NCI-H1105 treated with DMSO at 0.1 percent for 48 hours (cell line): Measurements from ENCODE around the gene SUFU.

Experiments used
- DNase-seq: peaks from one replicate; lab custom pipeline; 2025; lab: John Stamatoyannopoulos, UW

Gene SUFU

DNA sequence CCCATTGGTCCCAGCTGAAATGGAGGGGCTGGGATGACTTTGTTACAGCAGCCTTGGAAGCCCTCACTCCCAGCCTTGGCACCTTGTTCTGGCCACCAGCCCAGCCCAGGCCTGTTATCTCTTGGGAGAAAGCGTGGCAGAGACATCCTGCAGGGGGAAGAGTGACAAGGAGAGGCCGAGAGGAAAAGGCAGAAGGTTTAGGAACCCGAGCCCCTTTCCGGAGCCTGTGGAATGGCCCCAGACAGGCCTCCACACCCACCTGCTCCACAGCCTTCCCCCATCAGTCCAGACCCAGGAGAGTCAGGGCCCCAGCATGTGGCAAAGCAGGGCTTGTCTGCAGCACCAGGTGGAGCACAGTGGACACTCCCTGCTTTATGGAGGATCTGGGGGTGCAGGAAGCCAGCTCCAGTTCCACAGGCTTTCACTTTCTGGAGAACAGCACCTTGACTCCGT, 116.4 kb downstream of the SUFU start:
- DNase-seq, result no peak

DNA sequence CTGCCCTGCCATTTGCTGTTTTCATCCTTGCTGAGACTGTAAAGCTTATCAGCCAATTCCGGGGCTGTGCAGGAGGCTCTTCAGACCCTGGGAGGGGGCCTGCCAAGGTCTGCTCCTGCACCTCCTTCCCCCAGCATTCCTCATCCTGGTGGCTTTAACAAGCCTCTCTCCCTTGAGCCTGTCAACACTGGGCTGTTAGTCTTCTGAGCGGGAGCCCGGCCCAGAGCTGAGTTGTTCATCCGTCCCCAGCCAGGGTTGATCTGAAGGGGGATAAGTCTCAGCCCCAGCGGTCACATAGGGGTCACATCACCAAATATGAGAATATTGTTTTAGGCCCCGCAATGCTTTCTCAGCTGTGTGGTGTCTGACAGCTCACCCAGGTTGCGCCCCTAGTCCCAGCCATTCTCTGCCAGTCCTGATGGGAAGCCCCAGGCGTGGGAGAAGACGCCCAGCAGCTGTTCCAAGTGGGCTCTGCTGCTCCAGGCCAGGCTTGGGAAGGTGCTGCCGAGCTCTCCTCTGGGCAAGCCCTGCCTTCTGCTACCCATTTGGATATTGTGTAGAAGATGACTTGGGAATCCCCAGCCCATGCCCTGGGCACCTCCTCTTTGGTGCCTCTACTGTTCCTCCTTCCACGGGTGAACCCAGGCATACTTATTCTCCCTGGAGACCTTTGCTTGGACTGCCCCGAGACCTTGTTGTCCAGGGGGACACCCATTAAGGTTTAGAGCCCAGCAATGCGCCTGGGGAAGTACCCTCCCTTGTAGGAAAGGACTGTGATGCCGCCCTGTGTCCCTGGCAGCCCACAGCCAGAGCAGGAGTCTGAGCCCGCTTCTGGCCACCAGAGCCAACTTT, 117.0 kb downstream of the SUFU start:
- no peak for DNase-seq

DNA sequence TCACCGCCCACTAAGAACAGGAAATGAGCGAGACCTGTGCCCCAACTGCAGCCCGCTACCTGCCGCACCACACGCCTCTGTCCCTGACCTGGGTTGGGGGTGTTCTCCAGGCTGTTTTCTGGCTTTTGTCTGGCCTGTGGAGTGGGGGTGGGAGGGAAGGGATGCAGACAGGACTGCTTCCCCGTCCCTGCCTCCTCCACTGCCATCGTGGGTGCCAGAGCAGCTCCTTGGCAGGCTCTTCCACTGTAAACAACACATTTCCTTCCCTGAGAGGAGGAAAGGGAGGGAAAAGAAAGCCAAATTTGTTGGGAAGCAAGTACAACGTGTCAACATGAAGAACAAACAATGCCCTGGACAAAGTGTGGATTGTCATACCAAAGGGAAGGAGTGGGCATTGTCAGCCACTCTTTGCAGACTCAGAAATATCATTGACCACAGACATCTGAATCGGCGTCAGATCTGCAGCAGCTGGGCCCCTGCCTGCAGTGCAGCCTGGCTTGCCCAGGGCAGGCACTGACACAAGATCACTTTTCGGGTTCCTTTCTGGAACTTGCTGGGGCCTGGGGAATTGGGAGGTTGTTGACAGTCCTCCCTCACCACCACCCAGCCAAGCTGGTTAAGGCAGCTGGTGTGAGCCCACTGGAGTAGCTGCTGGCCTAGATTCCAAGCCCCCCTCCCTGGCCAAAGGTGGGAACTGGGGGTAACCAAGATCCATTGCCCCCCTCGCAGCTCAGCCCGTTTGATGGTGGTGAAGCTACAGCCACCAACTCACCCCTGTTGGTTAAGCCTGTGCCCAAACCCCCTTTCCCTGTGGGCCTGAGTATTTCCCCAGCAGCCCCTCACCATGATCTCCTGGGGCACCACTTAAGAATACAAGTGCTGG, 117.9 kb downstream of the SUFU start:
- DNase-seq, result no peak

DNA sequence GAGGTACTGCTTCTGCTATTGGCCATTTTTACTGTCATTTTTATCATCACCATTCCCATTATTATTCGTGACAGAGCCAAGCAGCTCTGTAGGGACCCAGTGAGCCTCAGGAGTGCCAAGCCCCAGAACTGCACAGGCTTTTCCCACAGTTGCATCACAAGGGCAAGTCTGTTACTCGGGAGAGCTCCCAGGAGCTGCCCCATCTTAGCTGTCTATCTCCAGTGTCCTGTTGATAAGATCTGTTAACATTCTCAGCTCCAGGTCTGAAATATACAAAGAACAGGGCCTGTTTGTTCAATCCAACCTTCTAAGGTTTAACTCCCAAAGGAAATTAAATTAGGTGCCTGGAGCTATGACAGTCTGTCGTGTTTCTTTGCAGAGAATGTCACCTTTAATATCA, 120.3 kb downstream of the SUFU start:
- DNase-seq, result no peak

DNA sequence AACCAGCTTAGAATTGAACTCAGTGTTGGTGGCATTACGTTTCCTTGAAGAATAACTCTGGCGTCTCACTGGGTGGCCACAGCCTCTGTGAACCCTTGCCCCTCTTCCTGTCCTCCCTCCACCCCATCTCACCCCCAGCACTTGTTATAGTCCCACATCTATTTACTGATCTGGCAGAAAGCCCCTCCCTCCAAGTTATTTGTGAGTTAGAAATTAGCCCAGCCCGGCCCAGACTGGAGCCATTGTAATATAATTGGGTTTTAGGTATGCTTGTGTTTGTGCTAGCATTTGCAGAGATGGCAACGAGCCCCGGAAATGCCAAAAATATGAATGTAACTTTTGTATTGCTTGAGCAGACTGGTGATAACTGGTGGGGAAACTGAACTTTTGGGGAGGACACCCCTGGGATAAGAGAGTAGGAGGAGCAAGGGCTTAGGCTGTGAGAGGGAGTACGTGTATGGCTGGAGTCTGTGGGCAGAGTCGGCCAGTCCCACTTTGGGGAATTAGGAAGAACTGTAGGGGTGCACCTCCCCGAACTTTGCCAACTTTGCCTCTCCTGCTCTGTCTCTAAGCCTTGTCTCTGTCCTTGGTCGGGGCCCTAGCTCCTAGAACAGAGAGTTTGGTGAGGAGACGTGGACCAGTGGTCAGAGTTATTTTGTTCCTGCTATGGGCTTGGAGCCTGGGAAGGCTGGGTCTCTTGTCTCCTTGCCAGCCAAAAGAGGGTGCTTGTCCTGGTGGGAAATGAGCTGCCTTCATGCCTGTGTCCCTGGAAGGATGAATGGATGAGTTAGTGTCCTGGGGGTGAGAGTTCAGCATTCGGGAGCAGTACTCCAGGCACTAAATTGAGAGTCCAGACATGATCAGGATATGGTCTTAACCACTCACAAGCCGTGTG, 121.2 kb downstream of the SUFU start:
- DNase-seq, result no peak

DNA sequence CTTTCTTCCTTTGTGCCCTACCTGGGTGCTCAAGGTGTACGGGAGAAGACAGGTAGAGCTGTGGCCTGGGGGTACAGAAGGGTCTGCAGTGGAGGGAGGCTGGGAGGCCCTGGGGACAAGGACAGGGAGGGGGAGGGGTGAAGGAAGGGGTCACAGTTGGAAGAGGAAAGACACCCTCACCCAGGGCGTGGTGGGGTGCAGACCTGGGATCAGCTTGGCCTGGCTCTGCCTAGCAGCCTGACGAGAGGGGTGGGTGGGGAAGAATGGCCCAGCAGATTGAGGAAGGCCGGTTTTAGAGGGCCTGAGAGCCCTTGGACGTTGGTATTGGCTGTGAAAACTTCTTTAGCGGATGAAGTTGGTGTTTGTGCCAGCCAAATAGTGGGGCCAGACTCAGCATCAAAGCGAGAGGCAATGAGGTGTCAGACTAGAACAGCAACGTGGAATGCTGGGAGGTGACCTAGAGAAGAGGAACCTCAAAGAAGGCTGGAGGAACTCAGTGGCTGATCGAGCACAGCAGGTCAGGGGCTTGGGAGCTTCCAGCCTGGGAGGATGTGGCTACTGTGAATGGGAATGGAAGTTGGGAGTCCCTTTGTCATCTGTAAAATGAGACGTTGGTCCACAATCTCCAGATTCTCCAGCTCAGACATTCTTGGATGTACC, 122.4 kb downstream of the SUFU start:
- no peak for DNase-seq

DNA sequence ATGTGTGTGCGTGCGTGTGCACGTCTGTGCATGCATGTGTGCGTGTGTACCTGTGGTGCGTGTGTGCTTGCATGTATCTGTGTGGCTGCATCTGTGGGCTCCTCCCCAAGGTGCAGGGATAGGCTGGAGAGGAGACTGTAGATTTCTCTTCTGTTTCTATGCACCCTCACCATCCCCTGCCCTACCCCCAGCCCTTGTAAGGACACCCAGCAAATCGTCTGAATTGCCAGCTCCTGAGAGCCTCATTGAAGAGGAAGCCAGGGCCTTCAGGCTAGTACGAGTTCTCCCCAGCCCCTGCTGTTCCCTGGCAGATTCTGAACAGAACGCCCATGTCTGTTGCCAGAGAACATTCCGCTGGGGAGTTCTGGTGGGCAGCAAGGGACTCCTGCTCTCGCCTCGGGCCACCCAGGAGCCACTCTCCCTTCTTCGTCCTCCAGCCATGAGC, 123.5 kb downstream of the SUFU start:
- no peak for DNase-seq

DNA sequence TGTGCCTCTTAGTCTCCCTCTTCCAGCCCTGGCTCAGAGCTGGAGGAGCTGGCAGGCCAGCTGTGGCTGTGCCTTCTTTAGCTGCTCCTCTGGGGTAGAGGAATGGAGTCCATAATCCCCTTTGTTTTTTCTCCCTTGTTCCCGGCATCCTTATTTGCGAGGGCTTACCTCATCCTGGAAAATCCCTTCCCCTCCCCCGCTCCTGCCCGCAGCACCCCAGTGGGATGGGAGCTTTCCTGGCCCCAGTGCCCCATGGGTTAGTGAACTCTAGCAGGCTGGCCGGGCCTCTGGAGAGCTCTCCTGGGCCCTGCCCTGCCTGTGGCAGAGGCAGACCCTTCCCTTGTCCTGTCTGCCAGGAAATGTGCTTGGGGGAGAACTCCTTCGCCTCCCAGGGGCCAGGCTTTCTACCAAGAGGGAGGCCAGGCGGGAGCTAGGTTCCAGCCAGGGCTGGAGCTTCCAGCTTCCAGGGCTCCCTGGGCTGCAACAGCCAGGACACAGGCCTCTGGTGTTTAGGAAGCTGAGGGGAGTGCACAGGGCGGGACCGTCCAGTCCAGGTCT, 124.0 kb downstream of the SUFU start:
- no peak for DNase-seq

DNA sequence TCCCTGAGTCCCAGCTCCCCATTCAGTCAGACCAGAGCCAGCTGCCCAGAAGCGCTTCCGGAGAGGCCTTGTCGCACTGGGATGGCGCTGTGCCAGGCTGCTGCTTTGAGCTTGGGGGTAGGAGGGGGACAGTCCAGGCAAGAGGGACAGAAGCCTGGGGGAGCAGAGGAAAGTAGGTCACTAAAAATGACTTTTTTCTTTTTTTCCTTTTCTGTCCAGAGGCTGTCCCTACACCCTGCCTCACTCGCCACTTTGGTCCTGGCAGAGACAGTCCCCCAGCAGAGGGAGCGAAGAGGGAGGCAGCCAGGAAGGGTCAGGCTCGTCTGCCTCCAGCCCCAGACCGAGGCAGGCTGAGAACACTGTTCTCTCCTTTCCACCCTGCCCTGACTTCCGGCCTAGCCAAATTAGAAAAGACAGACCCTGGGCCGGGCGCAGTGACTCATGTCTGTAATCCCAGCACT, 124.7 kb downstream of the SUFU start:
- DNase-seq, result no peak

DNA sequence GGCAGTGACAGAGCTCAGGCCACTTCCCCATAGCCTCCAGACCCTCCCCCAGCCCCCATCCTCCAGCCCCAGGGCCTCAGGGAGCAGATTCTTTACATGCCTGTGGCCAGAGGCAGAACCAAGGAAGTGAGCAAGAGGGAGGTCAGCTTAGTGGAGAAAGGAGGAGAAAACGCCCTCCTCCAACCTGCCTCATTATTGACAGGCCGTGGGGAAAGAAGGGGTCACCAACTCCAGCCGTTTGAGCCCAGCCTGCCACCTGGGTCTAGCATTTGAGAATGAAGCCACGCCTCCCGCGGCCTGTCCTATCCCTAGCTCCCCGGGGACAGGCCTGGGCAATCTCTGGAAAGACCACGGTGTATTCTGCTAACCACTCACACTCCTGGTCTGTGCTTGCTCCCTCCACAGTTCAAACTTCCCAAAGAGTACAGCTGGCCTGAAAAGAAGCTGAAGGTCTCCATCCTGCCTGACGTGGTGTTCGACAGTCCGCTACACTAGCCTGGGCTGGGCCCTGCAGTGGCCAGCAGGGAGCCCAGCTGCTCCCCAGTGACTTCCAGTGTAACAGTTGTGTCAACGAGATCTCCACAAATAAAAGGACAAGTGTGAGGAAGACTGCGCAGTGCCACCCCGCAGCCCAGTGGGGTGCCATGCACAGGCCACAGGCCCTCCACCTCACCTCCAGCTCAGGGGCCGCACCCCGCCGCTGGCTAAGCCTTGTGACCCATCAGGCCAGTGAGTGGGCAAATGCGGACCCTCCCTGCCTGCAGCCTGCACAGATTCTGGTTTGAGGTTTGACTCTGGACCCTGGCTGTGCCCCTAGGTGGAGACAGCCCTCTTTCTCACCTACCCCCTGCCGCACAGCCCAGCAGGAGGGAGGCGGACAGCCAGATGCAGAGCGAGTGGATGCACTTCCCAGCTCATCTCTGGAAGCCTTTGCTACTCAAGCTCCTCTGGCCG, 126.2 kb downstream of the SUFU start:
- no peak for DNase-seq

DNA sequence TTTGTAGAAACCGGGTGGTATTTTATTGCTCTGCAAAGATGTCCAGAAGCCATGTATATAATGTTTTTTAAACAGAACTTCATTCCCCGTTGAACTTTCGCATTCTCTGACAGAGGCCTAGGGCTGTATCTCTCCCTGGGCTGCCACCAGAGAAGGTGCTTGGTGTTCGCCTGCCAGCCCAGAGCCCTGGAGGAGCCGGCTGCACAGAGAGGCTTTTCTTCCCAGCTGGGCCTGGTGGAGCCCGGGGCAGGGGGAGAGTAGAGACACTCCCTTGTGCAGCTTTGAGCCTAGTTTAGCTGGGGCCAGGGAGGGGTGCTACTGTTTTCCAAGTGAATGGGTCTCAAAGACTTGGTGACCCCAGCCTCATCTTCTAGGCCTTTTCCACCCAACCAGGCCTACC, 126.9 kb downstream of the SUFU start:
- no peak for DNase-seq

DNA sequence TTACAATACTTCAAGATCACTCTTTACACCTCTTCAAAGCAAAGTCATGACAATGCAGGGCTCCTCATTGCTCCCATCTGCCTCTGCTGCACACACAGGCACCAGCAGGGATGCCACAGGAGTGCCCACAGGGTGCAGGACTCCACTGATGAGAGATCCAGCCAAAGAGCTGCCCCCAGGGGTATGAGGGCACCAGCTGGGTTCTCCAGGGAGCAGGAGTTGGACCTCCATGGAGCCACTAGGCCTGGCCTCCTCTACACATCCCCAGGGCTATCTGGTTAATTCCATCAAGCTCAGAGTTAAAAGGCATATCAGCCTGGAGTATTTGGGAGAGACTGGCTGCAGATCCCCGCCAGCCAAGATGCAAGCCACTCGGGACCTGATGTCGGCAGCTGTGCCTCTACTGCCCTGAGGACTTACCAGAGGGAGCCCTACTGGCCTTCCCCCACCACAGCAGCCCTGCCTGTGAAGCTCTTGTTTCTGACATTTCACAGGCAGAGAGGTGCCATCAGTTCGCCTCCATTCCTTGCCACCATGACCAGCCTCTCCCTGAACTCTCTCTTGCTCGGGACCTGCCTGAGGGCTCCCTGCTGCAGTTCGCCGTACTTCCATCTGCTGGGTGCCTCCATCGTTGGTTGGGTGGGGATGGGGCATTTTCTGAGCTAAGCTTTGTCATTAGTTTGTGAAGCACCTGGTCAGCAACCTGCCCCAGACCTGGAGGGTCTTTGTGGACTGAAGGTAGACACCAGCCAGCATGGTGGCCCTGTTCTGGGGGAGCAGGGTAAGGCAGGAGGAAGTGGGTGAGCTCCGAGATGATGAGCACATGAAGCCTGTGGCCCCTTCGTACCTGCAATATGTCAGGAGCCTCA, 128.0 kb downstream of the SUFU start:
- no peak for DNase-seq

DNA sequence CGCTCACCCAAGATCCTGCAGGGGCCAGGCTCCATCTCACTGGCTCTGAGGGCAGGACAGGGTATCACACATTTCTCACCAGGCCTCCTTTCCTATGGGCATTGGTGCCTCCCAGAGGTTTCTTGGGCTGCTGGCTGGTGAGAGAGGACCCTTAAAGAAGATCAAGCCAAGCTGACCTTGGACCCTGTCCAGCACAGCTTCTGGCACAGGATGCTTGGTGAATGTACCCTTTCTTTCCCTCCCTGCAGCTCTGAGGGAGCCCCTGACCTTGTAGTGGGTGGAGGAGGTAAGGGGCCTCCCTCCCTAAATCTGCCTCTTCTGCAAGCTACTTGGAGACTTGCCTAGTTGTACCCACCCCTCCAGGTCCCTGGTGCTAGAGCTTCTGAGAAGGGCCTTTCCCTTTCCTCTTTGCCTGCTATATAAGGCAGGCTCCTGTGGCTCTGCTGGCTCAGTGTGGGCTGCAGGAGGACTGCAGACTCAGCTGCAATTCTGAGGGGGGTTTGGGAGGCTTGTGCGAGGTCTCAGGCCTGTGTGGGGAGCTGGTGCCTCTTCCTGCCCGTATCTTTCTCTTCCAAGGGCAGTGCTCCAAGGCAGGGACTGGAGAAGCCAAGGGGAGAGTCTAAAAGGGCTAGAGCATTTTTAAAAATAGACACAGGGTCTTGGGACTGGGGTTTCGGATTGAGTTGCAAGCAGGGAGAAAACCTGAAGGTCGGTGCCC, 128.8 kb downstream of the SUFU start:
- no peak for DNase-seq

DNA sequence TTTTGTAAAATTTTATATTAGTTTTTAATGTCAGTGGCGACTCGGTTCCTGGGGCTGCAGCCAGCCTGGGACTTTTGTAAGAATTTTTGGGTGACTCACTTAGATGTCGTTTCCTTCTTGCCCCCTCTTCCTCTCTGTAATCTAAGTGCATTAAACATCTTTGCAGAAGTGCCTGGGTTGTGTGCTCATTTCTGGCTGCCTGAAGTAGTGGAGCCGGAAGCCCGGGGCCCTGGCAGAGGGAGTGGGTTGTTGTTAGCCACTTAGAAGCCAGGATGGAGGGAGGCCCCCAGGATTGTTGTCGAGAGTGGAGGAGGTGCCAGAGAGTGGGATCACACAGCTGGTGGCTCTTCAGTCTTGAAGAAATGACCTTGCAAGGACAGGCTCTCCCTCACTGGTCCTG, 129.5 kb downstream of the SUFU start:
- no peak for DNase-seq

DNA sequence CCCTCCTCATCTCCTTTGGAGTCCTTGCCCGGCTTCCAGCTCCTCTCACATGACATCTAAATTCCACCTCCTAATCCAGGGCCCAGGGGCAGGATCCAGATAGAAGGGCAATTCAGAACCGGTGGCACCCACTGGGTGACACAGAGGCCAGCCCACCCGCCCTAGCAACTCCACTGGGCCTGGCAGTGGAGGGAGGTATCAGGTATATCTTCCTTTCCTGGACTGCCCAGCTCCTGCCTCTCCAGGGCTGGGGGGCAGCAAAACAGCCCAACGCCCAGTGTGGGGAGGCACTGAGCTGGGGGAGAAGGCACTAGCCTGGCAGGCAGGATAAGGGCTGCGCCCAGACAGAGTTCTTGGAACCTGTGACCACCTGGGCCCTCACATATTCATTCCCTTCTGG, 130.1 kb downstream of the SUFU start:
- no peak for DNase-seq

DNA sequence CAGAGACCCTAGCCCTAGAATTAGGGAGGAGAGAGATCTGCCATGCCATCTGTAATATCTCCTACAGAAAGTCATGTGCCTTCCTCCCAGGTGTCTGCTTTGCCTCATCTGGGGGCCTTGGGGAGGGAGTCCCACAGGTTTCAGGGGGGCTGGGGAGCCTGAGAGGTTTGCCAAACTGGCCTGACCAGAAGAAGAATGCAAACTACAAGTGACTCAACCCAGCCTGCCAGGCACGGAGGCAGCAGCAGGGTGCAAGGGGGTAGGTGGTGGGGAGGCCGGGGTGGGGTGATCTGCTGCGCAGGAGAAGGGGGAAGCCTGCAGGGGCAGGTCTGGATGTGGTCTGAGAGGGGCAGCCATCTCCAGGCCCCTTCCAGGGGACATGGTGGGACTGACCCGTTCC, 130.9 kb downstream of the SUFU start:
- no peak for DNase-seq

DNA sequence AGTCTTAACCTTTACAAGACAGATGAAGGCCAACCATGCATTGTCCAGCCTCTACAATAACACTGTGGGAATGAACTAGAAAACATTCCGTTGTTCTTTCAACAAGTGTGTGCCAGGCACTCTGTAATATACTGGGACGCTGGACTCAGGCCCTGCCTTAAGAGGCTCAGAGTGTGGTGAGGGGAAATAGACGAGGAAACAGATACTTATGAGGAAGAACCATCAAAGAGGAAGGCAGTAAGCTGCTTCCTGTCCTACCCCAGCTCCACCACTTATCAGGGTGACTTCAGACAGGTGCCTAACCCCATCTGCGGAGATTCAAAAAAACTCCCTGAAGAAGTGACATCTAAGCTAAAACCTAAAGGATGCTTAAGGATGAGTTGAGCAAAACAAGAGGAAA, 131.6 kb downstream of the SUFU start:
- DNase-seq, result no peak

DNA sequence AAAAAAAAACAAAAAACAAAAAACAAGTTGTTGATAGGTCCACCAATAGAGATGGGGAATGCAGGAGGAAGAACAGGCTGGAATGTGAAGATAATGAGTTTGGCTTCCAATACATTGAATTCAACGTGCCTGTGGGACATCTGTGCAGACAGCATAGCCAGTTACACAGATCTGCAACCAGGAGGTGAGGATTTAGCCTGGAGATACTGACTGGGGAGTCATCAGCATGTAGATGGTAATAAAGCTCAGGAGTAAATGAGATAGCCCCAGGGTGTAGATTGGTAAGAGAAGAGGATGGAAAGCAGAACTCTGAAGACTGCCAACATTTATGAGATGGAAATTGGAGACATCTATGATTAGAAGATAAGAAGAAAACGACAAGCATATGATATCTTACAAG, 135.8 kb downstream of the SUFU start:
- DNase-seq, result no peak
